ENCODE measurements around the gene BHLHE41. TPM values are rescaled to one million over a fixed set of nuclear protein-coding genes. Genes with fewer than 3 reads are reported as not detected.

BHLHE41 gene
- total RNA-seq, 1 experiment from 2014 or later = 81.0 TPM

DNA sequence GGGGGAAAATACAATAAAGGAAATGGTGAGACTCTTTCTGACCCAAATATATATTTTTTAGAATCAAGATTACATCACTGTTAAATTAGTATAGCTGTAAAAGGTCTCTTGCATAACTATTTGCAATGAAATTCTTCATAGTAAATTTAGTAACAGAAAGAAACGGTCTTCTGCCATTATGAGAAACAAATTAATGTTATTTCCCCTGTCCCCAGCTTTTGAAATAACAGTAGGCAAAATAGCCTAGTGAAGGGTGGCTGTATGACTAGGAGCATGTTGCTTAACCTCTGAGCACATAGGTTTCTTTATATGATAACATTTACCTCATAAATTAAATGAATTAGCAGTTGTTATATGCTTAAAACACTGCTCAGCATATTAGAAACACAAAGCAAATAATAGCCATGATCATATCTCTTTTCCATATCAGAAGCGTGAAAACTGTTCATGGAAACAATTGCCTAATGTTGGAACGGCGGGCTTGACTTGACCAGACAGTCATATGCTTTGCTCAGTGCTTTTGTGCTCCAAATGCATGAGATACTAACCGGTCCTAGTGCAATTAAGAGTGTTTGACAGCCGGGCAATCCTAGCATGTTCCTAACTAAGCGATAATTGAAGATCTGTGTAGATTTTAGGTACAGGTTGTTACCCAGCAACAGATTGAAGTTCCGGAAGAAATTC, 24.0 kb downstream of the BHLHE41 start:
- Histone ChIP-seq H3K27ac (ENCODE audit: low read length) (peak overlapping the region; percentile 43), H3K4me1 (ENCODE audit: insufficient read depth, low read length) (peaks cover 41% of the 10 kb centered on the region), H4K20me1 (ENCODE audit: low read length) (no peaks in the 10 kb centered on the region), H3K27me3 (ENCODE audit: low read length) (no peaks in the 10 kb centered on the region), H2AFZ (ENCODE audit: low read length) (peak overlapping the region; percentile 14; the same call in 1 of the 2 replicates), H3K79me2 (ENCODE audit: low read length) (no peaks in the 10 kb centered on the region), H3K9ac (ENCODE audit: low read length) (no peak overlapping the region; the same call in 1 of the 2 replicates), H3F3A (ENCODE audit: low read length, unreplicated experiment) (no peaks in the 10 kb centered on the region), H3K4me3 (ENCODE audit: low read length) (peak overlapping the region; percentile 9; the same call in 1 of the 2 replicates), H3K9me3 (ENCODE audit: low read length) (no peaks in the 10 kb centered on the region), H3K36me3 (ENCODE audit: low read depth, low read length) (no peaks in the 10 kb centered on the region), H3K9me2 (replicated peaks; ENCODE audit: low read length) (no peaks in the 10 kb centered on the region), H3K4me2 (ENCODE audit: low read length) (peak overlapping the region; percentile 67)
- DNase-seq = no peak
- no TSS peak for BruUV-seq (replicated peaks)
- intact Hi-C loops (cut with micrococcal nuclease) = no loop called here
- CTCF ChIA-PET = interaction anchor here (0.9 kb wide), 1 partner anchor 174 kb away, joined by 3 read pairs; no protein-coding TSS in a partner anchor
- TF ChIP-seq EZH2phosphoT487 (IDR thresholded peaks at IDR 0.05; ENCODE audit: borderline replicate concordance, low read length) (no peak), EZH2 (IDR thresholded peaks at IDR 0.05; ENCODE audit: low read length, unreplicated experiment) (no peak)
- TF ChIP-seq, protein P1, sequence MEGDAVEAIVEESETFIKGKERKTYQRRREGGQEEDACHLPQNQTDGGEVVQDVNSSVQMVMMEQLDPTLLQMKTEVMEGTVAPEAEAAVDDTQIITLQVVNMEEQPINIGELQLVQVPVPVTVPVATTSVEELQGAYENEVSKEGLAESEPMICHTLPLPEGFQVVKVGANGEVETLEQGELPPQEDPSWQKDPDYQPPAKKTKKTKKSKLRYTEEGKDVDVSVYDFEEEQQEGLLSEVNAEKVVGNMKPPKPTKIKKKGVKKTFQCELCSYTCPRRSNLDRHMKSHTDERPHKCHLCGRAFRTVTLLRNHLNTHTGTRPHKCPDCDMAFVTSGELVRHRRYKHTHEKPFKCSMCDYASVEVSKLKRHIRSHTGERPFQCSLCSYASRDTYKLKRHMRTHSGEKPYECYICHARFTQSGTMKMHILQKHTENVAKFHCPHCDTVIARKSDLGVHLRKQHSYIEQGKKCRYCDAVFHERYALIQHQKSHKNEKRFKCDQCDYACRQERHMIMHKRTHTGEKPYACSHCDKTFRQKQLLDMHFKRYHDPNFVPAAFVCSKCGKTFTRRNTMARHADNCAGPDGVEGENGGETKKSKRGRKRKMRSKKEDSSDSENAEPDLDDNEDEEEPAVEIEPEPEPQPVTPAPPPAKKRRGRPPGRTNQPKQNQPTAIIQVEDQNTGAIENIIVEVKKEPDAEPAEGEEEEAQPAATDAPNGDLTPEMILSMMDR (conservative IDR thresholded peaks at IDR 0.05; ENCODE audit: low read depth, low read length) = no peak
- POLR2A ChIA-PET (ENCODE audit: unreplicated experiment) = no interaction called here
- no peak for ATAC-seq

DNA sequence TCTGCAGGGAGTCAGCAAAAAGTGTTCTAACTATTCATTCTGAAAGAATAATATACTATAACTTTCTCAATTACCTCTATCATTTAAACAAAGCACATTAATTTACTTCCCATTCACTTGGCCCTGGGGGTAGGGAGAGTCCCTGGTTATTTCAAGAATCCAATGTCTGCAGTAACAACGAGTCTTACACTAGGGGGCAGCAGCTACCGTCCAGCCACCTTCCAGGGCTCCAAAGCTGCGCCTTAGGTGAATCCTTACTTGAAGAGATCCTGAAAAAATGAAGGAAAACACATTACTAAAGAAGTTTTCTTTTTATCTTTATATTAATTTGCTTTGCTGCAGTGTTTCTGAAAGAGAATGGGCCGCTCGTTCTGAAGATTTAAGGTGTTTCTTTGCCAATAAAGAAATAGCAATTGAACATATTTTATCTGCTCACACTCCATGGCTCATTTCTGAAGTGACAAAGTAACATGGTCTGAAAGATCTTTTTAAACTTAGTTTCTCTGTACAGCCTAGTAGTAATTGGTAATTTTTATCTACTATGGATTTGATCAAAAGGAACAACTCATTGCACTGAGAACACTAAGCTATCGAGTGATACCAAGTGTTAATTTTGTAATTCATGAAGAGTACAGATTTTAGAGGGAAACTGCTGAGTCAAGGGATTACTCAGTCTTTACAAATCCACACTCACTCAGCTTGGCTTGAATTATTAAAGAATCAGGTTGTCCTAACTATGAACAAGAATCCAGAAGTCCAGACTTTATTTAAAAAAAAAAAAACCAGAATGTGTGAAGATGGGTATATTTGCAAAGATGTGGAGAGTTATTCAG, 27.6 kb downstream of the BHLHE41 start:
- no peaks in the 10 kb centered on the region for H3F3A ChIP-seq (ENCODE audit: low read length, unreplicated experiment)
- H3K27me3 ChIP-seq (ENCODE audit: low read length) = no peaks in the 10 kb centered on the region
- H3K9ac ChIP-seq (ENCODE audit: low read length) = peak overlapping the region; percentile 25
- H2AFZ ChIP-seq (ENCODE audit: low read length) = peak overlapping the region; percentile 79
- peak overlapping the region; percentile 62 for H3K4me2 ChIP-seq (ENCODE audit: low read length)
- ChIA-PET CTCF (interaction anchor here (0.5 to 1.0 kb wide), 6 partner anchors 16 to 599 kb away, joined by 3 to 8 read pairs (median 4); no protein-coding TSS in a partner anchor), POLR2A (ENCODE audit: unreplicated experiment) (no interaction called here)
- no peaks in the 10 kb centered on the region for H3K79me2 ChIP-seq (ENCODE audit: low read length)
- no peaks in the 10 kb centered on the region for H3K9me3 ChIP-seq (ENCODE audit: low read length)
- peaks cover 50% of the 10 kb centered on the region for H3K4me1 ChIP-seq (ENCODE audit: insufficient read depth, low read length)
- peak; percentile 93 for DNase-seq
- TF ChIP-seq EZH2 (IDR thresholded peaks at IDR 0.05; ENCODE audit: low read length, unreplicated experiment) = no peak
- TF ChIP-seq EZH2phosphoT487 (IDR thresholded peaks at IDR 0.05; ENCODE audit: borderline replicate concordance, low read length) = no peak
- TF ChIP-seq, protein P1 (conservative IDR thresholded peaks at IDR 0.05; ENCODE audit: low read depth, low read length) = peak; percentile 99
- no peaks in the 10 kb centered on the region for H4K20me1 ChIP-seq (ENCODE audit: low read length)
- BruUV-seq (replicated peaks) = no TSS peak
- H3K36me3 ChIP-seq (ENCODE audit: low read depth, low read length) = no peaks in the 10 kb centered on the region
- ATAC-seq = peak; percentile 94
- H3K9me2 ChIP-seq (replicated peaks; ENCODE audit: low read length) = no peaks in the 10 kb centered on the region
- H3K27ac ChIP-seq (ENCODE audit: low read length) = peak overlapping the region; percentile 36
- intact Hi-C loops (cut with micrococcal nuclease) = loop anchor here (1.0 to 5.0 kb wide), 8 partner anchors 22 to 604 kb away; no protein-coding TSS in a partner anchor
- H3K4me3 ChIP-seq (ENCODE audit: low read length) = 0 out of 2 replicates have a peak overlapping the region, but pooled peaks have one; percentile 8

Measured in PC-3 (cell line).